Left lung (tissue), 10 donors: ENCODE data around the gene HAND1. TPM values are rescaled to one million over a fixed set of nuclear protein-coding genes. Genes with fewer than 3 reads are reported as not detected.

Source experiments
- ATAC-seq: fragments of 200-7000 bp; cut with Tn5 transposase; one replicate; pipeline ENCODE4 v1.9.1; 2020; ENCODE audit warnings: moderate library complexity
- DNase-seq, 4 donors: peaks; one replicate each; pipeline ENCODE4 v3.0.0-alpha.2; 2013 to 2020
- H3K27ac ChIP-seq, 2 donors: fragments of 200-600 bp; sonication (generic) in 1 of 2; one replicate each; pipeline versions ENCODE4 v1.5.0 to v1.8.0; 2020 to 2021
- H3K27me3 ChIP-seq, 2 donors: fragments of 200-600 bp; sonication (generic) in 1 of 2; one replicate each; pipeline versions ENCODE4 v1.5.0 to v1.8.0; 2020 to 2021
- H3K36me3 ChIP-seq, 2 donors: fragments of 200-600 bp; sonication (generic) in 1 of 2; one replicate each; pipeline versions ENCODE4 v1.5.0 to v1.8.0; 2020 to 2021
- H3K4me1 ChIP-seq, 2 donors: fragments of 200-600 bp; one replicate each; pipeline ENCODE4 v1.8.0; 2021
- H3K4me3 ChIP-seq, 2 donors: fragments of 200-600 bp; sonication (generic) in 1 of 2; one replicate each; pipeline versions ENCODE4 v1.5.0 to v1.8.0; 2020 to 2021; ENCODE audit warnings: mild to moderate bottlenecking in 1 of 2
- H3K9me3 ChIP-seq, 2 donors: fragments of 200-600 bp; sonication (generic) in 1 of 2; one replicate each; pipeline versions ENCODE4 v1.5.0 to v1.8.0; 2020 to 2021
- CTCF ChIP-seq, 2 donors: fragments of 200-600 bp; sonication (generic) in 1 of 2; IDR thresholded peaks; one replicate each; pipeline versions ENCODE4 v1.5.0 to v1.8.0; 2021; ENCODE audit warnings: antibody characterized with exemption in 2 of 2
- intact Hi-C, 2 donors: fragments of 100-400 bp; cut with DNase I; formaldehyde crosslinking; loops; one replicate each; pipeline versions ENCODE4 v1.11.2 to v1.14.2; 2022
- polyA plus RNA-seq, 6 donors: library from polyadenylated mRNA; unstranded; fragments of 120-200 nt; gene quantifications; one replicate each; pipeline ENCODE4 v1.2.1, GENCODE V29; 2013; ENCODE audit not compliant: insufficient read length in 6 of 6
- total RNA-seq, 2 donors: library from RNA; stranded (reverse); fragmentation: NEBNext Ultra II Directional; extraction: Animal tissue kit (Norgen Biotek cat#: 25700); gene quantifications; one replicate each; pipeline ENCODE4 v1.2.1, GENCODE V29; 2021
- donor health status: DM: no; HTN: yes; CAD: no.
- donor health status: DM: no; HTN: no; CAD: no.

Gene HAND1
- total and polyA plus RNA-seq, 8 donors: not detected

- Histone ChIP-seq H3K4me3 (no peak overlapping the region), H3K27me3 (peaks cover 0 to 30% of the 10 kb centered on the region in 2 donors), H3K4me1 (no peaks in the 10 kb centered on the region), H3K27ac (no peak overlapping the region), H3K9me3 (no peaks in the 10 kb centered on the region), H3K36me3 (no peaks in the 10 kb centered on the region)
- TF ChIP-seq CTCF (IDR thresholded peaks at IDR 0.05): no peak
- no peak for DNase-seq
- intact Hi-C loops: no loop called here
- no peak for ATAC-seq
These were observed 35.6 kb upstream of the HAND1 start for GRCh38 chr5:154513669-154514084.

- no peak for TF ChIP-seq CTCF (IDR thresholded peaks at IDR 0.05)
These were observed 34.0 kb upstream of the HAND1 start for GRCh38 chr5:154511984-154512383.

GRCh38 chr5:154509784-154510555, 31.9 kb upstream of the HAND1 start:
- H3K36me3 ChIP-seq: no peaks in the 10 kb centered on the region
- ATAC-seq (no peak), DNase-seq (no peak)
- TF ChIP-seq CTCF (IDR thresholded peaks at IDR 0.05): no peak
- H3K27ac ChIP-seq: no peak overlapping the region
- H3K4me3 ChIP-seq: no peak overlapping the region
- no peaks in the 10 kb centered on the region for H3K4me1 ChIP-seq
- intact Hi-C loops: no loop called here
- H3K27me3 ChIP-seq: peaks cover 0 to 28% of the 10 kb centered on the region in 2 donors
- no peaks in the 10 kb centered on the region for H3K9me3 ChIP-seq

More at GRCh38 chr5:154511984-154512383, 34.0 kb upstream of the HAND1 start:
- ATAC-seq (no peak), DNase-seq (no peak)
- H3K4me3 ChIP-seq: no peak overlapping the region
- no peaks in the 10 kb centered on the region for H3K4me1 ChIP-seq
- H3K36me3 ChIP-seq: no peaks in the 10 kb centered on the region
- intact Hi-C loops: no loop called here
- H3K9me3 ChIP-seq: no peaks in the 10 kb centered on the region
- peaks cover 0 to 30% of the 10 kb centered on the region in 2 donors for H3K27me3 ChIP-seq
- no peak overlapping the region for H3K27ac ChIP-seq

GRCh38 chr5:154508114-154508513, 30.1 kb upstream of the HAND1 start:
- no peak for TF ChIP-seq CTCF (IDR thresholded peaks at IDR 0.05)
- DNase-seq (no peak), ATAC-seq (no peak)
- no peaks in the 10 kb centered on the region for H3K4me1 ChIP-seq
- H3K27ac ChIP-seq: no peak overlapping the region
- no peaks in the 10 kb centered on the region for H3K36me3 ChIP-seq
- H3K9me3 ChIP-seq: no peaks in the 10 kb centered on the region
- intact Hi-C loops: no loop called here
- peaks cover 0 to 15% of the 10 kb centered on the region in 2 donors for H3K27me3 ChIP-seq
- no peak overlapping the region for H3K4me3 ChIP-seq

- TF ChIP-seq CTCF (IDR thresholded peaks at IDR 0.05): no peak
- intact Hi-C loops: no loop called here
These were observed 28.7 kb upstream of the HAND1 start for GRCh38 chr5:154506716-154507080.

More at GRCh38 chr5:154506716-154507080, 28.7 kb upstream of the HAND1 start:
- Histone ChIP-seq H3K27me3 (peaks cover 0 to 14% of the 10 kb centered on the region in 2 donors), H3K4me3 (no peak overlapping the region), H3K9me3 (no peaks in the 10 kb centered on the region), H3K4me1 (no peaks in the 10 kb centered on the region), H3K36me3 (no peaks in the 10 kb centered on the region), H3K27ac (no peak overlapping the region)
- no peak for ATAC-seq
- no peak for DNase-seq
